Hepatocyte (in vitro differentiated cells): ENCODE results near the gene LRMDA. TPM values are rescaled to one million over a fixed set of nuclear protein-coding genes. Genes with fewer than 3 reads are reported as not detected.

Source experiments
- DNase-seq: peaks from one replicate; pipeline ENCODE4 v3.0.0-alpha.2; 2016; ENCODE audit warnings: low spot score
- H2AFZ ChIP-seq: fragments of 200-600 bp; sonication (generic); 2 replicates; pipeline ENCODE4 v1.6.0; 2016; ENCODE audit warnings: antibody characterized with exemption, mild to moderate bottlenecking
- H3K27ac ChIP-seq: fragments of 200-600 bp; sonication (generic); 2 replicates; pipeline ENCODE4 v1.5.1; 2016; ENCODE audit warnings: mild to moderate bottlenecking
- H3K27me3 ChIP-seq: fragments of 200-600 bp; sonication (generic); 2 replicates; pipeline ENCODE4 v1.6.1; 2016
- H3K36me3 ChIP-seq: fragments of 200-600 bp; sonication (generic); replicated peaks from 2 replicates; pipeline ENCODE4 v1.5.1; 2016; ENCODE audit warnings: low read depth; ENCODE audit not compliant: insufficient read depth
- H3K4me1 ChIP-seq: fragments of 200-600 bp; sonication (generic); 2 replicates; pipeline ENCODE4 v1.5.1; 2016; ENCODE audit warnings: mild to moderate bottlenecking, moderate library complexity; ENCODE audit not compliant: insufficient read depth
- H3K4me2 ChIP-seq: fragments of 200-600 bp; sonication (generic); 2 replicates; pipeline ENCODE4 v1.6.0; 2016
- H3K4me3 ChIP-seq: fragments of 200-600 bp; sonication (generic); 2 replicates; pipeline ENCODE4 v1.5.1; 2016; ENCODE audit warnings: mild to moderate bottlenecking
- H3K79me2 ChIP-seq: fragments of 200-600 bp; sonication (generic); 2 replicates; pipeline ENCODE4 v1.6.0; 2017; ENCODE audit warnings: mild to moderate bottlenecking
- H3K9me2 ChIP-seq: fragments of 200-600 bp; sonication (generic); replicated peaks from 2 replicates; pipeline ENCODE4 v1.6.0; 2017; ENCODE audit warnings: mild to moderate bottlenecking; ENCODE audit not compliant: insufficient read depth
- H3K9me3 ChIP-seq: fragments of 200-600 bp; sonication (generic); 2 replicates; pipeline ENCODE4 v1.5.1; 2016; ENCODE audit warnings: low read depth, mild to moderate bottlenecking
- H4K20me1 ChIP-seq: fragments of 200-600 bp; sonication (generic); 2 replicates; pipeline ENCODE4 v1.6.0; 2016; ENCODE audit warnings: mild to moderate bottlenecking; ENCODE audit not compliant: insufficient read depth, poor library complexity, severe bottlenecking
- CTCF ChIP-seq: fragments of 200-600 bp; sonication (generic); IDR thresholded peaks from 2 replicates; pipeline ENCODE4 v1.5.1; 2016; ENCODE audit warnings: antibody characterized with exemption, mild to moderate bottlenecking; ENCODE audit not compliant: poor library complexity
- EZH2 ChIP-seq: fragments of 200-600 bp; sonication (generic); IDR thresholded peaks from 2 replicates; pipeline ENCODE4 v1.6.1; 2016; ENCODE audit warnings: antibody characterized with exemption, mild to moderate bottlenecking, borderline replicate concordance
- EZH2phosphoT487 ChIP-seq: fragments of 200-600 bp; sonication (generic); IDR thresholded peaks from one replicate; pipeline ENCODE4 v1.6.1; 2018; ENCODE audit warnings: antibody characterized with exemption, mild to moderate bottlenecking, low read depth, moderate library complexity; ENCODE audit not compliant: unreplicated experiment, severe bottlenecking
- WGBS: methylation state at CpG from one replicate; pipeline ENCODE4 v1.1.6; 2016; ENCODE audit warnings: low lambda C conversion rate; ENCODE audit errors: missing lambda C conversion rate; 5-methylcytosine and 5-hydroxymethylcytosine counted together
- polyA plus RNA-seq: library from polyadenylated mRNA; unstranded; fragments of >200 nt; fragmentation: Nextera tagmentation; extraction: Ambion mirVana; gene quantifications from 2 replicates; pipeline ENCODE4 v1.2.1, GENCODE V29; 2016
- total RNA-seq: library from RNA; depleted of rRNA; stranded (reverse); fragments of >200 nt; gene quantifications from 2 replicates; pipeline ENCODE4 v1.2.3, GENCODE V29; 2014

LRMDA gene
- total RNA-seq (5.6 and 6.8 TPM in 2 replicates), polyA plus RNA-seq (8.3 and 15.7 TPM in 2 replicates)

DNA sequence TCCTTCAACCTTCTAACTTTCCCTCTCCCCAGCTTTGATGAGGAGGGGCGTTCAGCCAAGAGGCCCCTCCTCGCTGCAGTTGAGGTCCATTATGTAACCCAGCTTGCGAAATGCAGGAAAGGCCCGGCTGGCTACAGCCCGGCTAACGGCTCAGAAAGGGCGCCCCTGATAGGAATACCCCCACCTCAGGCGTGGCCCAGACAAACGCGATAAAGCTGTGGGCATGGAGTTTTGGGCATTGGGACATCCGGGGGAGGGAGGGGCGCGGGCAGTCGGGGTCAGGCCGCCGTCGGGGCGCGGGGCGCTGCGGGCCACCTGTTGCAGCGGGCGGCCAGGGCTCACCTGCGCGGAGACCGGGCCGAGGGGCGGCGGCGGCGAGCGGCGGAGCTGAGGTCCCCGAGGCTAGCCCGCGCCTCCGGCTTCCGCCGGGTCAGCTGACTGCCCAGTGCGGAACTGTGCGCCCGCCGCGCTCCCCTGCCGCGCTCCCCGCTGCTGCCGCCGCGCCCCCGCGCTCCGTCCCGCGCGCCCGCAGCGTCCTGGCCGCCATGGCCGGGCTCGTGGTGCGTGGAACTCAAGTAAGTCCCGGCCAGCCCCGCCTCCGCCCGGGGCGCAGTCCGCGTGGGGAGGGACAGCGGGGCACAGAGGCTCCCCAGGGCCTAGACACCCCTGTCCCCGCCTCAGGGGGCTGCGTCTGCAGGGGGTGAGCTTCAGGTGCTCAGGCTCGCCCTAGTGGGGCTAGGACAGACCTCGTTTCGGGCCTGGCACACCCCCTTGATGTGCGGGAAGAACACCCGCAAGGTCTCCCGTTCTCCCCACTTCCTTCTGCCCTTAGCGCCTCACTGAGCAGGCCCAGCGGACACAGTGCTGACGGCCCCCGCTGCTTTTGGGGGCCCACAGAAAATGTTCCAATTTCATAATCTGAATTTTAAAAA lies at the start of gene LRMDA:
Gene LRMDA, plus strand, starts transcription at position 445 of the 932 bp plus-strand sequence.
- no peaks in the 10 kb centered on the region for H3K36me3 ChIP-seq
- H3K27me3 ChIP-seq = no peaks in the 10 kb centered on the region
- DNase-seq = peak; percentile 58
- H2AFZ ChIP-seq = peak within 1 kb of the TSS; percentile 79
- TF ChIP-seq EZH2phosphoT487 (no peak), EZH2 (no peak), CTCF (no peak)
- no peaks in the 10 kb centered on the region for H3K79me2 ChIP-seq
- H4K20me1 ChIP-seq = no peaks in the 10 kb centered on the region
- H3K9me2 ChIP-seq = no peaks in the 10 kb centered on the region
- 23% methylated on average over 41 of the region's 82 CpGs for WGBS
- no peaks in the 10 kb centered on the region for H3K9me3 ChIP-seq
- peak within 1 kb of the TSS; percentile 88 for H3K4me2 ChIP-seq
- peak within 1 kb of the TSS; percentile 61 for H3K27ac ChIP-seq
- H3K4me3 ChIP-seq = peak within 1 kb of the TSS; percentile 15
- peaks cover 32% of the 10 kb centered on the region for H3K4me1 ChIP-seq

DNA sequence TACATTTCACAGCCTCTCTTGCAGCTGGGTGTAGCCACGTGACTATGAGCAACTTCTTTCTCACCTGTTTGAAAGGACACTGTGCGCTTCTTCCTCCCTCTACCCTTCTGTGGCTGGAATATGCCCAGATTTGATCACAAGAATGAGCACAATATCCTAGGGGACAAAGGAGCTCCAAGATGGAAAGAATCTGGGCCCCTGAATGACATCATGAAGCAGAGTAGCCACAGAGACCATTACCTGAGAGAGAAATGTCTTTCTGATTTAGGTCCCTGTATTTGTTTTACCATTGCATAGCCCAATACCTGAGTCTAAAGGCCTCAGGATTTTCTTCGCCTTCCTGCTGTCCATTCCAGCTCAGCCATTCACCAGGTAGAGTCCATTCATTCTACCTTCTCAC lies 45.3 kb upstream of the LRMDA start:
- Histone ChIP-seq H3K9me2 (no peaks in the 10 kb centered on the region), H3K4me1 (no peaks in the 10 kb centered on the region), H3K4me3 (no peak overlapping the region), H2AFZ (no peak overlapping the region), H3K9me3 (no peaks in the 10 kb centered on the region), H3K4me2 (no peak overlapping the region), H3K79me2 (no peaks in the 10 kb centered on the region), H3K36me3 (no peaks in the 10 kb centered on the region), H4K20me1 (no peaks in the 10 kb centered on the region), H3K27ac (no peak overlapping the region), H3K27me3 (no peaks in the 10 kb centered on the region)
- WGBS = 90% methylated on average over 3 of the region's 3 CpGs
- DNase-seq = no peak
- TF ChIP-seq EZH2phosphoT487 (no peak), EZH2 (no peak), CTCF (no peak)

DNA sequence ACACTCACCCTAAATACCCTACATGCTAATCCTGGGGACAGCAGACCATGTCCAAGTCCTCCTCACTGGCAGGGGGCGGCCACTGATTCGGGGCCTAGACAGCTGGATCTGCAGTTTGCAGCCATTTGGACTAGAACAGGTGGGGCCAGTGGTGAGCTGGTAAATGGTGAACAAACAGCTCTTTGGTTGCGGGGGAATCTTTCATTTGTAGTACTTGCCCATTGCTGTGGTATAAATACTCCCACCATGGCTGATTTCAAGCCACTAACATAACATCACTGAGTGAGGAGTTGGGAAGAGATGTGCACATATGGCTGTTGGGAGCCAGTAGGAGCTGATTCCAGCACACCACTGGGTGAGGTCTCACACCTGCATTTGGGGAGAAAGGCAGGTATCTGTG lies 43.3 kb upstream of the LRMDA start:
- no peaks in the 10 kb centered on the region for H3K27me3 ChIP-seq
- TF ChIP-seq EZH2 (no peak), CTCF (no peak), EZH2phosphoT487 (no peak)
- H3K9me3 ChIP-seq = no peaks in the 10 kb centered on the region
- H4K20me1 ChIP-seq = no peaks in the 10 kb centered on the region
- no peak overlapping the region for H3K4me2 ChIP-seq
- H3K36me3 ChIP-seq = no peaks in the 10 kb centered on the region
- no peak overlapping the region for H2AFZ ChIP-seq
- no peak for DNase-seq
- H3K27ac ChIP-seq = no peak overlapping the region
- no peaks in the 10 kb centered on the region for H3K4me1 ChIP-seq
- 89% methylated on average over 3 of the region's 3 CpGs for WGBS
- H3K9me2 ChIP-seq = no peaks in the 10 kb centered on the region
- no peak overlapping the region for H3K4me3 ChIP-seq
- H3K79me2 ChIP-seq = no peaks in the 10 kb centered on the region
